Nephron progenitor cell (in vitro differentiated cells): ENCODE data around the gene SHB.

Experiments used
- DNase-seq: peaks from one replicate; pipeline ENCODE4 v3.0.0; 2021
- H3K27ac Mint-ChIP-seq: 2 replicates; pipeline ENCODE4 v1.8.0; 2021; ENCODE audit warnings: mild to moderate bottlenecking, moderate library complexity, mixed read lengths
- H3K27me3 Mint-ChIP-seq: 2 replicates; pipeline ENCODE4 v1.8.0; 2021; ENCODE audit warnings: mild to moderate bottlenecking, low read depth, mixed read lengths; ENCODE audit not compliant: poor library complexity
- H3K36me3 Mint-ChIP-seq: 2 replicates; pipeline ENCODE4 v1.8.0; 2021; ENCODE audit warnings: low read depth, mixed read lengths
- H3K4me1 Mint-ChIP-seq: 2 replicates; pipeline ENCODE4 v1.8.0; 2021; ENCODE audit warnings: mixed read lengths
- H3K4me3 Mint-ChIP-seq: 2 replicates; pipeline ENCODE4 v1.8.0; 2021; ENCODE audit warnings: mild to moderate bottlenecking, moderate library complexity, mixed read lengths
- H3K9me3 Mint-ChIP-seq: 2 replicates; pipeline ENCODE4 v1.8.0; 2021; ENCODE audit warnings: mild to moderate bottlenecking, moderate library complexity, mixed read lengths
- CTCF ChIP-seq: fragments of 200-600 bp; sonication (generic); IDR thresholded peaks from 2 replicates; pipeline ENCODE4 v1.5.0; 2021; ENCODE audit warnings: antibody characterized with exemption

SHB gene

GRCh38 chr9:37870081-37870798 lies 198.8 kb downstream of the SHB start:
- no peaks in the 10 kb centered on the region for H3K9me3 Mint-ChIP-seq
- H3K36me3 Mint-ChIP-seq: peaks cover 16% of the 10 kb centered on the region
- no peak overlapping the region for H3K4me3 Mint-ChIP-seq
- TF ChIP-seq CTCF: no peak
- no peaks in the 10 kb centered on the region for H3K27me3 Mint-ChIP-seq
- H3K27ac Mint-ChIP-seq: no peak overlapping the region
- H3K4me1 Mint-ChIP-seq: no peaks in the 10 kb centered on the region
- DNase-seq: no peak
